PC-3 (cell line): ENCODE data around the gene PPP1R26. TPM values are rescaled to one million over a fixed set of nuclear protein-coding genes. Genes with fewer than 3 reads are reported as not detected.
"Not testable (repeated sequence)": the region's sequence is repeated elsewhere in the genome, so short reads cannot be mapped to it uniquely, and the experiment has no call there.

Experiments used
- ATAC-seq: fragments of 200-7000 bp; cut with Tn5 transposase; 2 replicates; pipeline ENCODE4 v1.9.1; 2020; ENCODE audit warnings: mild to moderate bottlenecking, moderate library complexity
- BruUV-seq: library from RNA; stranded (reverse); fragments of 400-500 nt; replicated peaks from 2 replicates; lab custom pipeline; 2021; lab: Mats Ljungman, UMichigan
- CTCF ChIA-PET: fragments of 300-600 bp; sonication (Branson Sonifier 250); formaldehyde crosslinking; loops from one replicate; lab custom pipeline; 2022; ENCODE audit warnings: antibody characterized with exemption; lab: Charles Lee
- POLR2A ChIA-PET: fragments of 300-600 bp; sonication (Branson Sonifier 250); formaldehyde crosslinking; loops from one replicate; lab custom pipeline; 2022; ENCODE audit warnings: antibody characterized with exemption; ENCODE audit not compliant: unreplicated experiment; lab: Charles Lee
- DNase-seq: peaks from one replicate; pipeline ENCODE4 v3.0.0-alpha.2; 2015
- H2AFZ ChIP-seq: fragments of 300-600 bp; sonication (generic); 2 replicates; pipeline ENCODE4 v1.6.0; 2016; ENCODE audit warnings: antibody characterized with exemption, low read length
- H3F3A ChIP-seq: fragments of 300-600 bp; sonication (generic); one replicate; pipeline ENCODE4 v1.6.0; 2017; ENCODE audit warnings: antibody characterized with exemption, low read length, control low read depth, mild to moderate bottlenecking; ENCODE audit not compliant: unreplicated experiment
- H3K27ac ChIP-seq: fragments of 300-600 bp; sonication (generic); 2 replicates; pipeline ENCODE4 v1.5.1; 2016; ENCODE audit warnings: mild to moderate bottlenecking, low read length
- H3K27me3 ChIP-seq: fragments of 300-600 bp; sonication (generic); 2 replicates; pipeline ENCODE4 v1.6.1; 2016; ENCODE audit warnings: low read length, mixed read lengths
- H3K36me3 ChIP-seq: fragments of 300-600 bp; sonication (generic); 2 replicates; pipeline ENCODE4 v1.6.1; 2016; ENCODE audit warnings: low read depth, mixed run types, low read length, mixed read lengths
- H3K4me1 ChIP-seq: fragments of 300-600 bp; sonication (generic); 2 replicates; pipeline ENCODE4 v1.5.1; 2016; ENCODE audit warnings: low read length; ENCODE audit not compliant: insufficient read depth
- H3K4me2 ChIP-seq: fragments of 300-600 bp; sonication (generic); 2 replicates; pipeline ENCODE4 v1.6.0; 2016; ENCODE audit warnings: low read length
- H3K4me3 ChIP-seq: fragments of 300-600 bp; sonication (generic); 2 replicates; pipeline ENCODE4 v1.5.1; 2016; ENCODE audit warnings: mild to moderate bottlenecking, low read length, mixed read lengths
- H3K79me2 ChIP-seq: fragments of 300-600 bp; sonication (generic); 2 replicates; pipeline ENCODE4 v1.6.1; 2017; ENCODE audit warnings: low read length, mixed read lengths
- H3K9ac ChIP-seq: fragments of 300-600 bp; sonication (generic); 2 replicates; pipeline ENCODE4 v1.6.0; 2016; ENCODE audit warnings: mild to moderate bottlenecking, low read length
- H3K9me2 ChIP-seq: fragments of 300-600 bp; sonication (generic); replicated peaks from 2 replicates; pipeline ENCODE4 v1.6.1; 2016; ENCODE audit warnings: mixed run types, low read length, mixed read lengths
- H3K9me3 ChIP-seq: fragments of 300-600 bp; sonication (generic); 2 replicates; pipeline ENCODE4 v1.6.1; 2016; ENCODE audit warnings: low read length, mixed read lengths
- H4K20me1 ChIP-seq: fragments of 300-600 bp; sonication (generic); 2 replicates; pipeline ENCODE4 v1.6.1; 2016; ENCODE audit warnings: low read length, mixed read lengths
- CTCF ChIP-seq: fragments of 300-600 bp; sonication (generic); conservative IDR thresholded peaks from 2 replicates; pipeline ENCODE4 v1.5.1; 2017; ENCODE audit warnings: antibody characterized with exemption, low read depth, mild to moderate bottlenecking, low read length
- EZH2 ChIP-seq: fragments of 300-600 bp; sonication (generic); IDR thresholded peaks from one replicate; pipeline ENCODE4 v1.6.1; 2017; ENCODE audit warnings: antibody characterized with exemption, mild to moderate bottlenecking, low read length; ENCODE audit not compliant: unreplicated experiment
- EZH2phosphoT487 ChIP-seq: fragments of 300-600 bp; sonication (generic); IDR thresholded peaks from 2 replicates; pipeline ENCODE4 v1.6.1; 2018; ENCODE audit warnings: mild to moderate bottlenecking, antibody characterized with exemption, low read length, borderline replicate concordance
- intact Hi-C: fragments of 100-400 bp; cut with micrococcal nuclease; formaldehyde crosslinking; loops from 2 replicates; pipeline ENCODE4 v1.9.0; 2023
- total RNA-seq: library from RNA; depleted of rRNA; stranded (reverse); fragments of >200 nt; gene quantifications from 2 replicates; pipeline ENCODE4 v1.2.3, GENCODE V29; 2014

The PPP1R26 gene
- total RNA-seq, 1 experiment from 2014 or later, result 22.6 TPM

DNA sequence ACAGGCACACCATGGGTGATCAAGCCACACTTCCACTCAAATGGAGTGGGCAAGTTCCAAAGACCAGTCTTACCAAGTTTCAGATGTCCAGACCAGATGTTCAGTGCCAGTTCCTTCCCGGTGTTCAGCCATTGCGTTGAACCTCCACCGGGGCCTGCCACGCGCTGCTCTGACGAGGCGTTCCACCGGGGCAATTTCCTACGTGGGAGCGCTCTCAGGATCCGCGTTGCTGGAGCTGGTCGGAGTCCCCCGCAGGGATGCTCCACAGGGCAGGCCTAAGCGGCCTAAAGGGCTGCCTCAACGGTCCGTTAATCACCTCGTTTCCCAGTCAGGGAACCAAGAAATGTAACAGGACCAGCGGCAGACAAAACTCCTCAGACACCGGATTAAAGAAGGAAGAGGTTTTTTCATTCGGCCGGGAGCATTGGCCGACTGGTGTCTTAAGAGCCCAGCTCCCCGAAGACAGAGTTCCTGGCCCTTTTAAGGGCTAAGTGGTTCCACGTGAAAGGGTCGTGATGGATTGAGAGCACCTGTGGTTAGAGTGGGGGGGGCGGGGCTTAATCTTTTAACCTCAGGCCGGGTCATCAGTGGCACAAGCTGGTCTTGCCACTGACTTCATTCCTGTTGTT is 35.7 kb upstream of the PPP1R26 start:
- H3K9me3 ChIP-seq, result no peaks in the 10 kb centered on the region
- H3K4me2 ChIP-seq, result no peak overlapping the region
- H3K79me2 ChIP-seq, result no peaks in the 10 kb centered on the region
- TF ChIP-seq EZH2, result no peak
- TF ChIP-seq CTCF, result no peak
- no peak for TF ChIP-seq EZH2phosphoT487
- no peaks in the 10 kb centered on the region for H3K9me2 ChIP-seq
- DNase-seq, result no peak
- intact Hi-C loops, result no loop called here
- no peak overlapping the region for H3K27ac ChIP-seq
- ChIA-PET POLR2A (no interaction called here), CTCF (no interaction called here)
- no peak overlapping the region for H3K9ac ChIP-seq
- ATAC-seq, result no peak
- H4K20me1 ChIP-seq, result no peaks in the 10 kb centered on the region
- no TSS peak for BruUV-seq
- no peaks in the 10 kb centered on the region for H3K27me3 ChIP-seq
- no peak overlapping the region for H2AFZ ChIP-seq
- peaks cover 7% of the 10 kb centered on the region; the same call in 1 of the 2 replicates for H3K4me1 ChIP-seq
- H3K36me3 ChIP-seq, result no peaks in the 10 kb centered on the region
- H3F3A ChIP-seq, result no peaks in the 10 kb centered on the region
- H3K4me3 ChIP-seq, result no peak overlapping the region

- no peaks in the 10 kb centered on the region for H4K20me1 ChIP-seq
- ATAC-seq (no peak), DNase-seq (no peak)
- no peak overlapping the region for H3K9ac ChIP-seq
- H3K4me3 ChIP-seq, result no peak overlapping the region
- H3K4me2 ChIP-seq, result no peak overlapping the region
- CTCF ChIA-PET, result no interaction called here
- intact Hi-C loops, result no loop called here
- TF ChIP-seq EZH2, result no peak
- TF ChIP-seq CTCF, result no peak
- TF ChIP-seq EZH2phosphoT487, result no peak
- BruUV-seq, result no TSS peak
- H3K79me2 ChIP-seq, result no peaks in the 10 kb centered on the region
- POLR2A ChIA-PET, result no interaction called here
- no peaks in the 10 kb centered on the region for H3K4me1 ChIP-seq
- no peaks in the 10 kb centered on the region for H3K9me2 ChIP-seq
- H2AFZ ChIP-seq, result no peak overlapping the region
- H3K27me3 ChIP-seq, result no peaks in the 10 kb centered on the region
- no peaks in the 10 kb centered on the region for H3F3A ChIP-seq
- no peak overlapping the region for H3K27ac ChIP-seq
- H3K36me3 ChIP-seq, result no peaks in the 10 kb centered on the region
- no peaks in the 10 kb centered on the region for H3K9me3 ChIP-seq
Observed at GRCh38 chr9:135447126-135447525, 32.5 kb upstream of the PPP1R26 start.

- no peaks in the 10 kb centered on the region for H3K27me3 ChIP-seq
- BruUV-seq, result no TSS peak
- no peak overlapping the region for H2AFZ ChIP-seq
- no peak for DNase-seq
- no peak overlapping the region for H3K27ac ChIP-seq
- TF ChIP-seq EZH2phosphoT487 (no peak), CTCF (no peak), EZH2 (no peak)
- no peak overlapping the region for H3K4me2 ChIP-seq
- H3K9me2 ChIP-seq, result no peaks in the 10 kb centered on the region
- no peak overlapping the region for H3K4me3 ChIP-seq
- H3K79me2 ChIP-seq, result no peaks in the 10 kb centered on the region
- H4K20me1 ChIP-seq, result no peaks in the 10 kb centered on the region
- intact Hi-C loops, result no loop called here
- ChIA-PET POLR2A (no interaction called here), CTCF (no interaction called here)
- no peaks in the 10 kb centered on the region for H3K9me3 ChIP-seq
- H3K9ac ChIP-seq, result no peak overlapping the region
- H3F3A ChIP-seq, result no peaks in the 10 kb centered on the region
- no peaks in the 10 kb centered on the region for H3K4me1 ChIP-seq
- no peak for ATAC-seq
- no peaks in the 10 kb centered on the region for H3K36me3 ChIP-seq
Observed at GRCh38 chr9:135448663-135449100, 30.9 kb upstream of the PPP1R26 start.

DNA sequence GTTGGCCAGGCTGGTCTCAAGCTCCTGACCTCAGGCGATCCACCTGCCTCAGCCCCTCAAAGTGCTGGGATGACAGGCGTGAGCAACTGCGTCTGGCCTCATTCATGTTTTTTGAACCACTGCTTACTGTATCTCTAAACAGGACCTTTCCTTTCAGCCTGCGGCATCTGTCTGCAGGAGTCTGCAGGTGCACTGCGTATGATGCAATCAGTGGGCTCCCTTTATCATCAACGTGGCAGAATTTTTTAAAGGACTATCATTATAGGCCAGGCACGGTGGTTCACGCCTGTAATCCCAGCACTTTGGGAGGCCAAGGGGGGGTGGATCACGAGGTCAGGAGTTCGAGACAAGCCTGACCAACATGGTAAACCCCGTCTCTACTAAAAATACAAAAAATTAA is 30.1 kb upstream of the PPP1R26 start:
- CTCF ChIA-PET, DNase-seq, H3K9me2 ChIP-seq, intact Hi-C loops, H3K4me1 ChIP-seq, H3K27me3 ChIP-seq, BruUV-seq, H3K4me2 ChIP-seq, H2AFZ ChIP-seq, H3K79me2 ChIP-seq, H4K20me1 ChIP-seq, ATAC-seq, H3K36me3 ChIP-seq, H3K27ac ChIP-seq, H3K4me3 ChIP-seq, H3K9ac ChIP-seq, H3F3A ChIP-seq, H3K9me3 ChIP-seq: not testable (repeated sequence)
- POLR2A ChIA-PET, result interaction anchor here (0.6 kb wide), 1 partner anchor 642 kb away, joined by 3 read pairs; no protein-coding TSS in a partner anchor
